HepG2 (cell line): ENCODE measurements around the gene PDP2. TPM values are rescaled to one million over a fixed set of nuclear protein-coding genes. Genes with fewer than 3 reads are reported as not detected.

Experiments
- AGO1 ChIP-seq: fragments of 200-400 bp; formaldehyde crosslinking; IDR thresholded peaks from 2 replicates; pipeline ENCODE4 v1.6.1; 2017; ENCODE audit warnings: mild to moderate bottlenecking, low read depth, low read length, moderate library complexity; ENCODE audit not compliant: poor library complexity, severe bottlenecking
- BRF2 ChIP-seq: sonication (generic); formaldehyde crosslinking; IDR thresholded peaks from 2 replicates; pipeline ENCODE4 v1.8.1; 2022; ENCODE audit warnings: mild to moderate bottlenecking, missing genetic modification reagents
- E2F2 ChIP-seq: sonication (generic); formaldehyde crosslinking; IDR thresholded peaks from 2 replicates; pipeline ENCODE4 v1.4.0; 2020; ENCODE audit warnings: missing genetic modification reagents, borderline replicate concordance
- FOXA3 ChIP-seq: IDR thresholded peaks from 2 replicates; pipeline ENCODE4 v1.6.1; 2016; ENCODE audit warnings: missing genetic modification reagents, missing compliant biosample characterization
- HIC2 ChIP-seq: sonication (generic); formaldehyde crosslinking; IDR thresholded peaks from 2 replicates; pipeline ENCODE4 v1.9.0; 2022; ENCODE audit warnings: low read depth, missing genetic modification reagents
- KDM3A ChIP-seq: IDR thresholded peaks from 2 replicates; pipeline ENCODE4 v1.6.1; 2018; ENCODE audit warnings: low read depth, missing compliant biosample characterization
- MED1 ChIP-seq: sonication (generic); formaldehyde crosslinking; IDR thresholded peaks from 2 replicates; pipeline ENCODE4 v1.4.0; 2020; ENCODE audit warnings: missing genetic modification reagents
- MXD1 ChIP-seq: sonication (generic); formaldehyde crosslinking; IDR thresholded peaks from 2 replicates; pipeline ENCODE4 v1.4.0; 2020; ENCODE audit warnings: mild to moderate bottlenecking, missing genetic modification reagents
- TAF1 ChIP-seq: sonication (generic); formaldehyde crosslinking; IDR thresholded peaks from 2 replicates; pipeline ENCODE4 v1.4.0; 2020; ENCODE audit warnings: missing genetic modification reagents
- TERF1 ChIP-seq: sonication (generic); formaldehyde crosslinking; IDR thresholded peaks from 2 replicates; pipeline ENCODE4 v1.8.0; 2022; ENCODE audit warnings: mild to moderate bottlenecking, missing genetic modification reagents, moderate library complexity
- TP53 ChIP-seq: sonication (generic); formaldehyde crosslinking; conservative IDR thresholded peaks from 2 replicates; pipeline ENCODE4 v1.4.0; 2020; ENCODE audit warnings: missing genetic modification reagents
- ZBTB1 ChIP-seq: sonication (generic); formaldehyde crosslinking; IDR thresholded peaks from 2 replicates; pipeline ENCODE4 v1.4.0; 2020; ENCODE audit warnings: missing genetic modification reagents, borderline replicate concordance
- ZFP90 ChIP-seq: sonication (generic); formaldehyde crosslinking; IDR thresholded peaks from 2 replicates; pipeline ENCODE4 v1.8.0; 2022; ENCODE audit warnings: missing genetic modification reagents, mild to moderate bottlenecking, inconsistent platforms, borderline replicate concordance
- ZMAT3 ChIP-seq: sonication (generic); formaldehyde crosslinking; conservative IDR thresholded peaks from 2 replicates; pipeline ENCODE4 v1.7.0; 2021; ENCODE audit warnings: missing genetic modification reagents
- ZNF136 ChIP-seq: sonication (generic); formaldehyde crosslinking; IDR thresholded peaks from 2 replicates; pipeline ENCODE4 v1.8.1; 2022; ENCODE audit warnings: low read depth, mild to moderate bottlenecking, moderate library complexity, missing genetic modification reagents
- ZNF296 ChIP-seq: sonication (generic); formaldehyde crosslinking; conservative IDR thresholded peaks from 2 replicates; pipeline ENCODE4 v1.5.0; 2020; ENCODE audit warnings: mild to moderate bottlenecking, missing genetic modification reagents
- ZNF362 ChIP-seq: sonication (generic); formaldehyde crosslinking; IDR thresholded peaks from 2 replicates; pipeline ENCODE4 v1.4.0; 2020; ENCODE audit warnings: missing genetic modification reagents, mild to moderate bottlenecking, borderline replicate concordance
- ZNF75D ChIP-seq: sonication (generic); formaldehyde crosslinking; IDR thresholded peaks from 2 replicates; pipeline ENCODE4 v1.8.1; 2023; ENCODE audit warnings: missing genetic modification reagents, mild to moderate bottlenecking, borderline replicate concordance
- polyA plus RNA-seq, 8 experiments: library from polyadenylated mRNA; depleted of rRNA in 3 of 8; stranded (reverse) in 7 of 8; unstranded in 1 of 8; fragments of >200 nt; fragmentation: Illumina TruSeq in 4 of 8; extraction: Trizol in 4 of 8; gene quantifications; 2 replicates each; pipeline versions ENCODE4 v1.2.1 to v1.2.3, GENCODE V29; 2011 to 2016; ENCODE audit warnings: low read depth in 4 of 8, missing spikeins in 1 of 8, mixed read lengths in 1 of 8; ENCODE audit not compliant: insufficient read depth in 1 of 8
- total RNA-seq, 5 experiments: library from RNA; depleted of rRNA; stranded (reverse); fragments of >200 nt; fragmentation: Illumina TruSeq; extraction: Trizol; gene quantifications; 2 replicates each; pipeline ENCODE4 v1.2.3, GENCODE V29; 2016; ENCODE audit warnings: low read depth in 1 of 5

Gene PDP2
- total and polyA plus RNA-seq, 2 of the 13 experiments (the other 11 are each of a cell fraction or from before 2014, with no cell fraction given), result 12.8 to 15.8 TPM

GRCh38 chr16:66935314-66936011, 55.1 kb downstream of the PDP2 start, which contains the start of gene CES2 (continued):
- TF ChIP-seq E2F2 (CRISPR knock-in tag) (peak; percentile 19; the same call in 1 of the 2 replicates), ZFP90 (CRISPR knock-in tag) (peak; percentile 96), ZNF296 (peak; percentile 90), ZNF75D (CRISPR knock-in tag) (no peak), TP53 (peak; percentile 81; the same call in 1 of the 2 replicates), TERF1 (no peak), HIC2 (peak; percentile 99), MXD1 (CRISPR knock-in tag) (peak; percentile 93), TAF1 (CRISPR knock-in tag) (peak; percentile 89), FOXA3 (CRISPR knock-in tag) (peak; percentile 27; the same call in 1 of the 2 replicates), ZMAT3 (0 out of 2 replicates have a peak, but pooled peaks have one; percentile 76), MED1 (peak; percentile 80), ZNF362 (CRISPR knock-in tag) (no peak), BRF2 (CRISPR knock-in tag) (peak; percentile 89), AGO1 (peak; percentile 63), ZBTB1 (CRISPR knock-in tag) (0 out of 2 replicates have a peak, but pooled peaks have one; percentile 68), ZNF136 (CRISPR knock-in tag) (peak; percentile 79; the same call in 1 of the 2 replicates), KDM3A (CRISPR knock-in tag) (peak; percentile 40; the same call in 1 of the 2 replicates)
